Non-pigmented ciliary epithelial cell (primary cell): Measurements from ENCODE around the gene PLOD1.
"Not testable (repeated sequence)": the region's sequence is repeated elsewhere in the genome, so short reads cannot be mapped to it uniquely, and the experiment has no call there.

Experiments used
- DNase-seq: peaks from one replicate; pipeline ENCODE4 v3.0.0-alpha.2; 2010; ENCODE audit warnings: low read depth

PLOD1 gene

GRCh38 chr1:11912482-11913216 lies 21.9 kb upstream of the PLOD1 start:
- DNase-seq, result not testable (repeated sequence)

GRCh38 chr1:11913291-11913690 lies 21.2 kb upstream of the PLOD1 start:
- no peak for DNase-seq

- DNase-seq, result no peak
These were observed 20.5 kb upstream of the PLOD1 start for GRCh38 chr1:11914024-11914423.

DNA sequence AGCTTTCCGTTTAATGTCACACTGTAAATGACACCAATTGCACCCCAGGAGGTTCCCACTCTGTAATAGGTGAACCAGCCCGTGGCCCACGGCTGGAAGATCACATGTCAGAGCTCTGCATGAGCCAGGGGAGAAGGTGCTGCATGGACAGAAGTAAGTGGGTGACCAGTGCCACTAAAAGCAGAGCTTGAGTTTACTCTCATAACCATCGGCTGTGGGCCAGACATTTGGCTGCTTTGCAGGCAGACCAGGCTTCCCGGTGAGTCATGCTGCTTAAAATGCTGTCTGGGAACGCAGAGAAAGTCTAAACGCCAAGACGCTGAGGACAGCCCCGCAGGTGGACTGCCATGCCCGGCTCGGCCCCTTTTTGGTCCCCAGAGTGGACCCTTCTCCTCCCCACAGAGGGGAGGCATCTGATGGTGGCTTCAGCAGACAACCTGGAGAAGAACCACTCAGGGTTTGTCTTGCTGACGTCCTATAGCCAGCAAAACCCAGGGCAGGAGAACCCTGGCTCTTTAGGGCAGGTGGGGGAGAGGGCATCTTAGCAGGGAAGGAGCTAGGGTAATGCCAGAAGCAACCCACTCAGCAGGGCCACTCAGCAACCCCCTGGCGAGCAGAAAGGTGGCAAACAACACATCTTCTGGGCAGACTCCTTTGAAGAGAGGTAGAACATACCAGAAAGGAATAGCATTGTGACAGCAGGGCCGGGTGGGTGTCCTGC lies 15.6 kb upstream of the PLOD1 start:
- no peak for DNase-seq

DNA sequence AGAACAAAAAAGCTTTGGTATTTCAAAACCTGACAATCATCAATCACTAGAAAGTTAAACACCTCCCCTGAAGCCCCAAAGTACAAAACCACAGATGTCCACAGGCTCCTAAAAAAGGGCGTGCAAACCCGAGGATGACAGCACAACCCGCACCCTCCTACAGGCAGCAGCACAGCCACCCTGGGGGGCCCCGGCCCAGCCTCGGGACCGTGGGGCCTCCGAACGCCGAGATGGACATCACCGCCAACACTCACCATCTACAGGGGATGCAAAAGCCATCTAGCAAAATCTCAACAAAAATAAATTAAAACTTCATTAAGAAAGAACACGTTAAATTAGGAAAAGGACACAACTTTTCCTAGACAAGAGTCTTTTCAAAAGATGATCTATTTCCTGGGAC lies 14.9 kb upstream of the PLOD1 start:
- no peak for DNase-seq

- no peak for DNase-seq
These were observed 14.1 kb upstream of the PLOD1 start for GRCh38 chr1:11920239-11920903.

- DNase-seq, result no peak
These were observed 13.5 kb upstream of the PLOD1 start for GRCh38 chr1:11921022-11921421.

DNA sequence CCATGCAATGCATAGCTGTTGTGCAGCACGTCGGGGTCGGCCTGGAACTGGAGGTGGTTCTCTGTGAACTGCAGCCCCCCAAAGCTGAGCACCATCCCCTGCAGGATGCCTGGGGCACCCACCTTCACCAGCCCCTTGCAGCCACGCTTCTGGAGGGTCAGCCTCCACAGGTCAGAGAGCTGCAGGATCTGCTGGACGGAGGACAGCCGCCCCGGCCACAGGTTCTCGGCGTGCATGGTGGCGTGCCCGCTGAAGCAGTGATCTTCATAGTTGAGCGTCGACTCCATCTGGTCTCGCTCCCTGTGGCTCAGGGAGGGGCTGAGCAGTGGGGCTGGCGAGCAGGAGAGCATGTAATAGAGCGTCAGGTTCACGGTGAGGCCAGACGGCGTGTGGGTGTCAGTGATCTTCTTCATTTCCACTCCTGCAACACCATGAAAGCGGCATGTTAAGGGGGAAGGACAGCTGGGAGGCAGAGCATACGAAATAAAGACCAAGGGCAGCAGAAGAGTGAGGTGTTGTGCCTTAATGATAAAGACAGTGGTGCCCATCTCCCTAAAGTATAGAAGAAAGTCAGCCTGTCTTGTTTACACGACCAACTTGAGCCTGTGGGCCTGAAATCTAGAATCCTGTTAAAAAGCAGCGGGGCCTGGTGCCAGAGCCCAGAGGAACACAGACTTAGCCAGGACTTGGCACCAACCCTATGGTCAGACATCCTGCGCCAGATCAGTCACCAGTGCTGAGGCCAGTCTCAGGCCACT lies 11.3 kb upstream of the PLOD1 start:
- no peak for DNase-seq

DNA sequence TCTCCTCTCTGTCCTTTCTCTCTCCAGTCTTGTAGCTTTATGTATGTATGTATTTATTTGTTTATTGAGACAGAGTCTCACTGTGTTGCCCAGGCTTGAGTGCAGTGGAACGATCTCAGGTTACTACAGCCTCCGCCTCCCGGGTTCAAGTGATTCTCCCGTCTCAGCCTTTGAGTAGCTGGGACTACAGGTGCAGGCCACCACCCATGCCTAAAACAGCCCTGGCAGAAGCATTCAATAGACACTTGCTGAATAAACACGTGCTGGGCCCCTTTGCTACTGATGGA lies 10.7 kb upstream of the PLOD1 start:
- DNase-seq, result no peak

GRCh38 chr1:11924334-11925195 lies 10.0 kb upstream of the PLOD1 start:
- DNase-seq, result no peak

- DNase-seq, result not testable (repeated sequence)
These were observed 9.2 kb upstream of the PLOD1 start for GRCh38 chr1:11925196-11925937.

DNA sequence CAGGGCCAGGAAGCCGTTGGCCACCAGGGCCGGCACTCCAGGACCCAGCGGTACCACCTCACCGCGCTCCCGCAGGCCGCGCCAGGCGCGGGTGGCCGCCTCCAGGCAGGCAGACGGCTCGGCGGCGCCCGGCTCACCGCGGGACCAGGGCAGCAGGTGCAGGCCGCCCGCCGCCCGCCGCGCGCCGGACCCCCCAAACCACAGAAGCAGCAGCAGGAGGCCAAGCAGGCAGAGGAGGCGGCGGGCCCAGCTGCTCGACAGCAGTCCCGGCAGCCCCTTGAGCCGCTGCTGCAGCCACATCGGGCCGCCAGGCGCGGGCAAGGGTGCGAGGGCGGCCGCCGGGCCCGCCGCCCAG lies 8.6 kb upstream of the PLOD1 start:
- DNase-seq, result no peak

DNA sequence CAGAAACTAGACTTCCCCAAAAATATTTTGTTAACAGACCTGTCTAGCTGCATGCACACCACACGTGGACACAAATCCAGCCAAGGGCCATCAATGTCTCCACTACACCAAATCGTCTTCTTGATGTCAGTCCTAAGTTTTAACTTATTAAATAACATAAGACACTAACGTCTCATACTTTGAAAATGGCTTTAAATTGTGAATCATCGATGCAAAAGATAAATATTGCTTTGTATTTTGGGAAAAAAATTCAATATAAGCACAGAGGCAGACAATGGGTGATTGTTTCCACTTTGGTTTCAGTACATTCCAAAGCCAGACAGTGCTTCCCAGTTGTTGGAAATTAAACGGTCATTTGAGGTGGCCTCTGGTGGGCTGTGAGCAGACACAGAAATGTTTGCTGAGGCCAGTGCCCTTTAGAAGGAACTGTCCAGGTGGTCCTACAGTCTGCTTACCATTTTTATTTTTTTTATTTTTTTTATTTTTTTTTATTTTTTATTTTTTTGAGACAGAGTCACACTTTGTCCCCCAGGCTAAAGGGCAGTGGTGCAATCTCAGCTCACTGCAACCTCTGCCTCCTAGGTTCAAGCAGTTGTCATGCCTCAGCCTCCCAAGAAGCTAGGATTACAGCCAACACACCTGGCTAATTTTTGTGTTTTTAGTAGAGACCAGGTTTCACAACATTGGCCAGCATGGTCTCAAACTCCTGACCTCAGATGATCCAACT lies 6.5 kb upstream of the PLOD1 start:
- DNase-seq, result no peak

DNA sequence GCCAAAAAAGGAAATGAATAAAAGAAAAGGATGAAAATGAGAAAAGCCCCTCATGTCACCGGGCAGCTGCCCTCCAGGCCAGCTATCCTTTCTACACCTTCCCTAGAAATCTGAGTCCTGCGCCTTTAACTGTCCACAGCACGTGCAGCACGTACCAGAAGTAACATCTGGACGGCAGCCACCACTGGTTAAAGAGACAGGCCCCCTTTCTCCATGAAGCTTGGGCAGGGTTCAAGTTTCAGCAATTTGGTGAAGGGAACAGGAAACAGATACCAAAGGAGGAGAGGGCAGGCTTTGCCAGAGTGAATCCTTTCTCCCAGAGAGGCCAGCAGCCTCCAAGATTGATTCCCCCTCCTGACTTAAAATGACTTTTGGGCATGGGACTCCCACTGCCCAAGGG lies 4.7 kb upstream of the PLOD1 start:
- no peak for DNase-seq

DNA sequence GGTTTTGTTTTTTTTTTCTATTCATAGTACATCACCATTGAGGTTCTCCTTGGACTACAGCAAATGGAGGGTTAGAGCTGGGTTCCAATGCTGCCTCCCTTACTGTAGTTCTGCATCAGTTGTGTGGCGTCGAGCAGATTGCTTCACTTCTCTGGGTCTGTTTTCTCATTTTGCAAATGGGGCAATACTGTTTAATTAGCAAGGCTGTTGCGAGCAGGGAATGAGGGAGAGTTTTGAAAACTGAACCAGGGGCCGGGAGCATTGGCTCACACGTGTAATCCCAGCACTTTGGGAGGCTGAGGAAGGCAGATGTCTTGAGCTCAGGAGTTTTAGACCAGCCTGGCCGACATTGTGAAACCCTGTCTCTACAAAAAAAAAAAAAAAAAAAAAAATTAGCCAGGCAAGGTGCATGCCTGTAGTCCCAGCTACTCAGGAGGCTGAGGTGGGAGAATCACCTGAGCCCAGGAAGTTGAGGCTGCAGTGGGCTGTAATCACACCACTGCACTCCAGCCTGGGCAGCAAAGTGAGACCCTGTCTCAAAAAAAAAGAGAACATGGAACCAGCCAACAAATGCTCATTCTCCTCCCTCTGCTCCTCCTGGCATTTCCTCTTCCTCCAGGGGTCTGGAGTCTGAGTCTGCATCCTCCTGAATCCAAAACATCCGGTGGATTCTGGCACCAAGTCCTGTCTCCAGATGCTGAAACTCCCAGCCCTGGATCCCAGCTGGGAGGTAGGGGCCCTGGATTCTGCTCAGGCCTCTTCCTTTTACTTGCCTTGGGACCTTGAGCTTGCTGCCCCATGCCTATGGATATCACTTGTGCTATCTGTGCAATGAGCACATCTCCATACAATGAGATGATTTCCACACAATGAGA lies 3.7 kb upstream of the PLOD1 start:
- DNase-seq, result no peak

DNA sequence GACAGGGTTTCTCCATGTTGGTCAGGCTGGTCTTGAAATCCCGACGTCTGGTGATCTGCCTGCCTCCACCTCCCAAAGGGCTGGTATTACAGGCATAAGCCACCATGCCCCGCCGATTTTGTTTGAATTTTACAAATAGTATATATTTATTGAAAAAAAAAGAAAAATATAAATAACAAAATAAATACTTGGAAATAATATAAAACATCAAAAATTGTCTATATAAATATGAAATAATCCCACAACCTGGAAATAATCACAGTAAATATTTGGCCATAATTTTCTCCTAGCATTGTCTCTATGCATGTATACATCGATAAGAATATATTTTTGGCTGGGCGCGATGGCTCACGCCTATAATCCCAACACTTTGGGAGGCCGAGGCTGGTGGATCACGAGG lies 2.7 kb upstream of the PLOD1 start:
- DNase-seq, result no peak

GRCh38 chr1:11935057-11935412 lies 518 bp downstream of the PLOD1 start:
- no peak for DNase-seq

DNA sequence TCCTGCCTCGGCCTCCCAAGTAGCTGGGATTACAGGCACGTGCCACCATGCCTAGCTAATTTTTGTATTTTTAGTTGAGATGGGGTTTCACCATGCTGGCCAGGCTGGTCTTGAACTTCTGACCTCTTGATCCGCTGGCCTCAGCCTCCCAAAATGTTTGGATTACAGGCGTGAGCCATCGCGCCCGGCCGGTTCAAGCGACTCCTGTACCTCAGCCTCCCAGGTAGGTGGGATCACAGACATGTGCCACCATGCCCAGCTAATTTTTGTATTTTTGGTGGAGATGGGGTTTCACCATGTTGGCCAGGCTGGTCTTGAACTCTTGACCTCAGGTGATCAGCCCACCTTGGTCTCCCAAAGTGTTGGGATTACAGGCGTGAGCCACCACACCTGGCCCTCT lies 1.2 kb downstream of the PLOD1 start:
- not testable (repeated sequence) for DNase-seq

GRCh38 chr1:11938722-11939526 lies 4.4 kb downstream of the PLOD1 start:
- no peak for DNase-seq
